Ovary (tissue), 9 donors: ENCODE data around the gene RRAS2. TPM values are rescaled to one million over a fixed set of nuclear protein-coding genes. Genes with fewer than 3 reads are reported as not detected.

ENCODE experiments used
- DNase-seq, 5 donors: peaks; one replicate each; pipeline ENCODE4 v3.0.0-alpha.2; 2019 to 2020
- H3K27ac ChIP-seq, 2 donors: fragments of 200-600 bp; one replicate each; pipeline versions ENCODE4 v1.5.1 to v1.8.0; 2019 to 2022
- H3K27me3 ChIP-seq: fragments of 200-600 bp; one replicate; pipeline ENCODE4 v1.8.0; 2022
- H3K36me3 ChIP-seq: fragments of 200-600 bp; sonication (generic); one replicate; pipeline ENCODE4 v1.5.1; 2019
- H3K4me1 ChIP-seq: one replicate; pipeline ENCODE4 v1.8.1; 2013; ENCODE audit warnings: mild to moderate bottlenecking, moderate library complexity; ENCODE audit not compliant: insufficient read depth
- H3K4me3 ChIP-seq: fragments of 200-600 bp; sonication (generic); one replicate; pipeline ENCODE4 v1.5.1; 2017
- H3K9me3 ChIP-seq, 2 donors: fragments of 200-600 bp in 1 of 2; sonication (generic) in 1 of 2; one replicate each; pipeline versions ENCODE4 v1.5.1 to v1.8.1; 2013 to 2019; ENCODE audit warnings: mild to moderate bottlenecking in 1 of 2, moderate library complexity in 1 of 2
- EP300 ChIP-seq: sonication (generic); formaldehyde crosslinking; IDR thresholded peaks from one replicate; pipeline ENCODE4 v1.6.1; 2017; ENCODE audit warnings: antibody characterized with exemption
- POLR2A ChIP-seq: fragments of 450-650 bp; IDR thresholded peaks from one replicate; pipeline ENCODE4 v1.6.1; 2017; ENCODE audit warnings: antibody characterized with exemption, mild to moderate bottlenecking, moderate library complexity
- WGBS, 3 donors: extraction: QIAGEN DNeasy Blood & Tissue Kit in 1 of 3; methylation state at CpG; one replicate each; pipeline versions ENCODE4 v1.1.5 to v1.1.7; 2013 to 2017; 5-methylcytosine and 5-hydroxymethylcytosine counted together
- intact Hi-C, 4 donors: fragments of 100-400 bp; cut with DNase I; formaldehyde crosslinking; loops; one replicate each; pipeline versions ENCODE4 v1.11.0 to v1.15.1; 2022 to 2023
- polyA plus RNA-seq, 2 donors: library from polyadenylated mRNA; stranded (reverse); fragments of 200-250 nt in 1 of 2; fragments of 350-450 nt in 1 of 2; fragmentation: Illumina TruSeq in 1 of 2; extraction: RNeasy Lipid Tissue Mini Kit (QIAGEN cat#74804) in 1 of 2; gene quantifications; one replicate each; pipeline ENCODE4 v1.2.3, GENCODE V29; 2013 to 2014
- total RNA-seq, 7 donors: library from RNA; depleted of rRNA in 2 of 7; stranded (reverse); fragments of >200 nt in 2 of 7; fragmentation: NEBNext Ultra II Directional in 3 of 7; extraction: Animal tissue kit (Norgen Biotek cat#: 25700) in 3 of 7; gene quantifications; one replicate each; pipeline versions ENCODE4 v1.1.0 to v1.2.4, GENCODE V29; 2016 to 2023
- TF ChIP-seq, protein P1 (sequence below), 3 donors: fragments of 450-650 bp in 2 of 3; fragments of 200-600 bp in 1 of 3; IDR thresholded peaks; one replicate each; pipeline versions ENCODE4 v1.5.1 to v1.8.0; 2016 to 2022; ENCODE audit warnings: antibody characterized with exemption in 3 of 3, mild to moderate bottlenecking in 1 of 3
- donor health status: DM: no; HTN: no; CAD: no; lungs with moderate emphysema.
- donor health status: DM: no; HTN: no; CAD: no.
- donor health status: Bipolar disorder and iron deficiency.
- donor health status: DM: yes; HTN: yes; CAD: no.
- donor health status: DM: no; HTN: no; CAD: no.
- donor health status: DM: yes; HTN: yes; CAD: no.

The RRAS2 gene
- total and polyA plus RNA-seq, 9 donors, result 25.7 to 45.2 (median 34.8) TPM

GRCh38 chr11:14318581-14318981, 40.4 kb downstream of the RRAS2 start:
- Histone ChIP-seq H3K36me3 (no peaks in the 10 kb centered on the region), H3K27me3 (no peaks in the 10 kb centered on the region), H3K4me3 (no peak overlapping the region), H3K4me1 (peaks cover 2% of the 10 kb centered on the region), H3K9me3 (no peaks in the 10 kb centered on the region), H3K27ac (no peak overlapping the region)
- TF ChIP-seq, protein P1, sequence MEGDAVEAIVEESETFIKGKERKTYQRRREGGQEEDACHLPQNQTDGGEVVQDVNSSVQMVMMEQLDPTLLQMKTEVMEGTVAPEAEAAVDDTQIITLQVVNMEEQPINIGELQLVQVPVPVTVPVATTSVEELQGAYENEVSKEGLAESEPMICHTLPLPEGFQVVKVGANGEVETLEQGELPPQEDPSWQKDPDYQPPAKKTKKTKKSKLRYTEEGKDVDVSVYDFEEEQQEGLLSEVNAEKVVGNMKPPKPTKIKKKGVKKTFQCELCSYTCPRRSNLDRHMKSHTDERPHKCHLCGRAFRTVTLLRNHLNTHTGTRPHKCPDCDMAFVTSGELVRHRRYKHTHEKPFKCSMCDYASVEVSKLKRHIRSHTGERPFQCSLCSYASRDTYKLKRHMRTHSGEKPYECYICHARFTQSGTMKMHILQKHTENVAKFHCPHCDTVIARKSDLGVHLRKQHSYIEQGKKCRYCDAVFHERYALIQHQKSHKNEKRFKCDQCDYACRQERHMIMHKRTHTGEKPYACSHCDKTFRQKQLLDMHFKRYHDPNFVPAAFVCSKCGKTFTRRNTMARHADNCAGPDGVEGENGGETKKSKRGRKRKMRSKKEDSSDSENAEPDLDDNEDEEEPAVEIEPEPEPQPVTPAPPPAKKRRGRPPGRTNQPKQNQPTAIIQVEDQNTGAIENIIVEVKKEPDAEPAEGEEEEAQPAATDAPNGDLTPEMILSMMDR (IDR thresholded peaks at IDR 0.05), result no peak
- no peak for TF ChIP-seq POLR2A
- no peak for TF ChIP-seq EP300
- intact Hi-C loops, result no loop called here
- WGBS, 3 donors, result 4 to 25% (median 9%) methylated on average over 1 of the region's 1 CpG
- no peak for DNase-seq

GRCh38 chr11:14317659-14318325, 41.2 kb downstream of the RRAS2 start:
- H3K4me3 ChIP-seq, result no peak overlapping the region
- no peak for TF ChIP-seq POLR2A
- no peak for TF ChIP-seq EP300
- TF ChIP-seq, protein P1 (IDR thresholded peaks at IDR 0.05), result no peak
- H3K4me1 ChIP-seq, result peaks cover 4% of the 10 kb centered on the region
- 87 to 90% (median 90%) methylated on average over 7 of the region's 7 CpGs for WGBS, 3 donors
- no peak for DNase-seq
- intact Hi-C loops, result no loop called here
- H3K27me3 ChIP-seq, result no peaks in the 10 kb centered on the region
- H3K9me3 ChIP-seq, result no peaks in the 10 kb centered on the region
- no peak overlapping the region for H3K27ac ChIP-seq
- no peaks in the 10 kb centered on the region for H3K36me3 ChIP-seq

GRCh38 chr11:14315130-14315529, 43.9 kb downstream of the RRAS2 start:
- no peak for TF ChIP-seq POLR2A
- no peak for TF ChIP-seq EP300
- TF ChIP-seq, protein P1 (IDR thresholded peaks at IDR 0.05), result no peak
- 87 to 91% (median 89%) methylated on average over 2 of the region's 2 CpGs for WGBS, 3 donors
- no peak overlapping the region for H3K4me3 ChIP-seq
- no peak overlapping the region for H3K27ac ChIP-seq
- DNase-seq, result no peak
- no peaks in the 10 kb centered on the region for H3K9me3 ChIP-seq
- H3K4me1 ChIP-seq, result peaks cover 4% of the 10 kb centered on the region
- intact Hi-C loops, result no loop called here
- H3K27me3 ChIP-seq, result no peaks in the 10 kb centered on the region
- no peaks in the 10 kb centered on the region for H3K36me3 ChIP-seq

GRCh38 chr11:14314127-14314526, 44.9 kb downstream of the RRAS2 start:
- WGBS, 3 donors, result 86 to 93% (median 92%) methylated on average over 2 of the region's 2 CpGs
- Histone ChIP-seq H3K36me3 (no peaks in the 10 kb centered on the region), H3K9me3 (no peaks in the 10 kb centered on the region), H3K27me3 (no peaks in the 10 kb centered on the region), H3K27ac (no peak overlapping the region), H3K4me1 (peaks cover 4% of the 10 kb centered on the region), H3K4me3 (no peak overlapping the region)
- TF ChIP-seq POLR2A, result no peak
- TF ChIP-seq EP300, result no peak
- TF ChIP-seq, protein P1 (IDR thresholded peaks at IDR 0.05), result no peak
- no peak for DNase-seq
- intact Hi-C loops, result no loop called here
